PC-3 (cell line): ENCODE data around the gene CA5A. TPM values are rescaled to one million over a fixed set of nuclear protein-coding genes. Genes with fewer than 3 reads are reported as not detected.

Source experiments
- ATAC-seq: fragments of 200-7000 bp; cut with Tn5 transposase; 2 replicates; pipeline ENCODE4 v1.9.1; 2020; ENCODE audit warnings: mild to moderate bottlenecking, moderate library complexity
- BruUV-seq: library from RNA; stranded (reverse); fragments of 400-500 nt; replicated peaks from 2 replicates; lab custom pipeline; 2021; lab: Mats Ljungman, UMichigan
- CTCF ChIA-PET: fragments of 300-600 bp; sonication (Branson Sonifier 250); formaldehyde crosslinking; loops from one replicate; lab custom pipeline; 2022; ENCODE audit warnings: antibody characterized with exemption; lab: Charles Lee
- POLR2A ChIA-PET: fragments of 300-600 bp; sonication (Branson Sonifier 250); formaldehyde crosslinking; loops from one replicate; lab custom pipeline; 2022; ENCODE audit warnings: antibody characterized with exemption; ENCODE audit not compliant: unreplicated experiment; lab: Charles Lee
- DNase-seq: peaks from one replicate; pipeline ENCODE4 v3.0.0-alpha.2; 2015
- H2AFZ ChIP-seq: fragments of 300-600 bp; sonication (generic); 2 replicates; pipeline ENCODE4 v1.6.0; 2016; ENCODE audit warnings: antibody characterized with exemption, low read length
- H3F3A ChIP-seq: fragments of 300-600 bp; sonication (generic); one replicate; pipeline ENCODE4 v1.6.0; 2017; ENCODE audit warnings: antibody characterized with exemption, low read length, control low read depth, mild to moderate bottlenecking; ENCODE audit not compliant: unreplicated experiment
- H3K27ac ChIP-seq: fragments of 300-600 bp; sonication (generic); 2 replicates; pipeline ENCODE4 v1.5.1; 2016; ENCODE audit warnings: mild to moderate bottlenecking, low read length
- H3K27me3 ChIP-seq: fragments of 300-600 bp; sonication (generic); 2 replicates; pipeline ENCODE4 v1.6.1; 2016; ENCODE audit warnings: low read length, mixed read lengths
- H3K36me3 ChIP-seq: fragments of 300-600 bp; sonication (generic); 2 replicates; pipeline ENCODE4 v1.6.1; 2016; ENCODE audit warnings: low read depth, mixed run types, low read length, mixed read lengths
- H3K4me1 ChIP-seq: fragments of 300-600 bp; sonication (generic); 2 replicates; pipeline ENCODE4 v1.5.1; 2016; ENCODE audit warnings: low read length; ENCODE audit not compliant: insufficient read depth
- H3K4me2 ChIP-seq: fragments of 300-600 bp; sonication (generic); 2 replicates; pipeline ENCODE4 v1.6.0; 2016; ENCODE audit warnings: low read length
- H3K4me3 ChIP-seq: fragments of 300-600 bp; sonication (generic); 2 replicates; pipeline ENCODE4 v1.5.1; 2016; ENCODE audit warnings: mild to moderate bottlenecking, low read length, mixed read lengths
- H3K79me2 ChIP-seq: fragments of 300-600 bp; sonication (generic); 2 replicates; pipeline ENCODE4 v1.6.1; 2017; ENCODE audit warnings: low read length, mixed read lengths
- H3K9ac ChIP-seq: fragments of 300-600 bp; sonication (generic); 2 replicates; pipeline ENCODE4 v1.6.0; 2016; ENCODE audit warnings: mild to moderate bottlenecking, low read length
- H3K9me2 ChIP-seq: fragments of 300-600 bp; sonication (generic); replicated peaks from 2 replicates; pipeline ENCODE4 v1.6.1; 2016; ENCODE audit warnings: mixed run types, low read length, mixed read lengths
- H3K9me3 ChIP-seq: fragments of 300-600 bp; sonication (generic); 2 replicates; pipeline ENCODE4 v1.6.1; 2016; ENCODE audit warnings: low read length, mixed read lengths
- H4K20me1 ChIP-seq: fragments of 300-600 bp; sonication (generic); 2 replicates; pipeline ENCODE4 v1.6.1; 2016; ENCODE audit warnings: low read length, mixed read lengths
- EZH2 ChIP-seq: fragments of 300-600 bp; sonication (generic); IDR thresholded peaks from one replicate; pipeline ENCODE4 v1.6.1; 2017; ENCODE audit warnings: antibody characterized with exemption, mild to moderate bottlenecking, low read length; ENCODE audit not compliant: unreplicated experiment
- EZH2phosphoT487 ChIP-seq: fragments of 300-600 bp; sonication (generic); IDR thresholded peaks from 2 replicates; pipeline ENCODE4 v1.6.1; 2018; ENCODE audit warnings: mild to moderate bottlenecking, antibody characterized with exemption, low read length, borderline replicate concordance
- intact Hi-C: fragments of 100-400 bp; cut with micrococcal nuclease; formaldehyde crosslinking; loops from 2 replicates; pipeline ENCODE4 v1.9.0; 2023
- total RNA-seq: library from RNA; depleted of rRNA; stranded (reverse); fragments of >200 nt; gene quantifications from 2 replicates; pipeline ENCODE4 v1.2.3, GENCODE V29; 2014
- TF ChIP-seq, protein P1 (sequence below): fragments of 300-600 bp; sonication (generic); conservative IDR thresholded peaks from 2 replicates; pipeline ENCODE4 v1.5.1; 2017; ENCODE audit warnings: antibody characterized with exemption, low read depth, mild to moderate bottlenecking, low read length

The CA5A gene
- total RNA-seq, 1 experiment from 2014 or later: not detected

DNA sequence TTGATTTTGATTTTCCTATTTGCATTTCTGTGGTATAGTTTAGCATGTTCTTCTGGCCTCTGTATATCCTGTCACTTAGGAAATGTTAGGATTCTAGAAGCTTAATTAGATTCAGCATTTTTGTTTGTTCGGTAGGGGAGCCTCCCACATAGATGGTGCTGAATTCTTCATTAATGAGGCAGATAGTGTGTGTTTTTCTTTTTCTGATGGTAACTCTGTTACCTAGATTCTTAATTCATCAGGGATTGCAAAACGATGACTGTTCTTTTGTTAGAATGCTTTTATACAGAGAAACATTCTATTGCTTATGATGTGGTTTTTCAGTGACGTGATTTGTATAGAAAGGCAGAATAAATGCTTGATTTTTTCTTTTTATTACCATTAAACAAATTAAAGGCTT, 33.9 kb upstream of the CA5A start:
- POLR2A ChIA-PET: no interaction called here
- DNase-seq (no peak), ATAC-seq (no peak)
- TF ChIP-seq EZH2 (no peak), EZH2phosphoT487 (no peak)
- TF ChIP-seq, protein P1, sequence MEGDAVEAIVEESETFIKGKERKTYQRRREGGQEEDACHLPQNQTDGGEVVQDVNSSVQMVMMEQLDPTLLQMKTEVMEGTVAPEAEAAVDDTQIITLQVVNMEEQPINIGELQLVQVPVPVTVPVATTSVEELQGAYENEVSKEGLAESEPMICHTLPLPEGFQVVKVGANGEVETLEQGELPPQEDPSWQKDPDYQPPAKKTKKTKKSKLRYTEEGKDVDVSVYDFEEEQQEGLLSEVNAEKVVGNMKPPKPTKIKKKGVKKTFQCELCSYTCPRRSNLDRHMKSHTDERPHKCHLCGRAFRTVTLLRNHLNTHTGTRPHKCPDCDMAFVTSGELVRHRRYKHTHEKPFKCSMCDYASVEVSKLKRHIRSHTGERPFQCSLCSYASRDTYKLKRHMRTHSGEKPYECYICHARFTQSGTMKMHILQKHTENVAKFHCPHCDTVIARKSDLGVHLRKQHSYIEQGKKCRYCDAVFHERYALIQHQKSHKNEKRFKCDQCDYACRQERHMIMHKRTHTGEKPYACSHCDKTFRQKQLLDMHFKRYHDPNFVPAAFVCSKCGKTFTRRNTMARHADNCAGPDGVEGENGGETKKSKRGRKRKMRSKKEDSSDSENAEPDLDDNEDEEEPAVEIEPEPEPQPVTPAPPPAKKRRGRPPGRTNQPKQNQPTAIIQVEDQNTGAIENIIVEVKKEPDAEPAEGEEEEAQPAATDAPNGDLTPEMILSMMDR: no peak
- H3K27me3 ChIP-seq: no peaks in the 10 kb centered on the region
- H3K79me2 ChIP-seq: peaks cover 94% of the 10 kb centered on the region
- no TSS peak for BruUV-seq
- H3K36me3 ChIP-seq: peaks cover 13% of the 10 kb centered on the region
- no peak overlapping the region for H2AFZ ChIP-seq
- no peak overlapping the region for H3K9ac ChIP-seq
- no peaks in the 10 kb centered on the region for H4K20me1 ChIP-seq
- no peak overlapping the region for H3K4me2 ChIP-seq
- H3K27ac ChIP-seq: no peak overlapping the region
- no peak overlapping the region for H3K4me3 ChIP-seq
- H3K9me2 ChIP-seq: no peaks in the 10 kb centered on the region
- no peaks in the 10 kb centered on the region for H3K9me3 ChIP-seq
- intact Hi-C loops: no loop called here
- no peaks in the 10 kb centered on the region for H3K4me1 ChIP-seq
- H3F3A ChIP-seq: no peaks in the 10 kb centered on the region
- CTCF ChIA-PET: no interaction called here

DNA sequence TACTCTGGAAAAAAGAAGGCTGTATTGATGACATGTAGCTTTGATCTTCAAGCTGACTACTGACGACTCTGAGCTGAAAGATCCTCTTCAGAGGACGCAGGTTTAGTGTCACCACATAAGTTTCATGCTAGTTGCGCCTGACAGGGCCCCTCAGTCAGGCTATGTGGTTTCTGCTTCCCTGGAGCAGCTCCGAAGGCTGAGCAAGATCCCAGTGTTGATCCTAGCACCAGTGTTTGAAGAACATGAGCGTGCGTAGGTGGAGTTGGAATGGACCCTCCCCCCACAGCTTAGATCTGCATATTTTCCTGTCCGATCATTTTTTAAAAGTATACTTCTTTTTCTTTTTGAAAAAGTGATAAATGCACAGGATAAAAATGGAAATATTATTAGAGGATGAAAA, 32.2 kb upstream of the CA5A start:
- H3K27me3 ChIP-seq: no peaks in the 10 kb centered on the region
- intact Hi-C loops: no loop called here
- H3K9me2 ChIP-seq: no peaks in the 10 kb centered on the region
- ChIA-PET POLR2A (no interaction called here), CTCF (no interaction called here)
- DNase-seq (no peak), ATAC-seq (no peak)
- H3K79me2 ChIP-seq: peaks cover 95% of the 10 kb centered on the region
- no peak overlapping the region for H3K27ac ChIP-seq
- no peak overlapping the region for H3K4me3 ChIP-seq
- 0 out of 2 replicates have a peak, but pooled peaks cover 4% of the 10 kb centered on the region for H4K20me1 ChIP-seq
- BruUV-seq: no TSS peak
- 0 out of 2 replicates have a peak, but pooled peaks cover 3% of the 10 kb centered on the region for H3K4me1 ChIP-seq
- H3F3A ChIP-seq: no peaks in the 10 kb centered on the region
- H3K9ac ChIP-seq: no peak overlapping the region
- H3K9me3 ChIP-seq: no peaks in the 10 kb centered on the region
- TF ChIP-seq EZH2: no peak
- TF ChIP-seq EZH2phosphoT487: no peak
- TF ChIP-seq, protein P1: no peak
- no peak overlapping the region for H3K4me2 ChIP-seq
- no peak overlapping the region for H2AFZ ChIP-seq
- H3K36me3 ChIP-seq: peaks cover 13% of the 10 kb centered on the region

DNA sequence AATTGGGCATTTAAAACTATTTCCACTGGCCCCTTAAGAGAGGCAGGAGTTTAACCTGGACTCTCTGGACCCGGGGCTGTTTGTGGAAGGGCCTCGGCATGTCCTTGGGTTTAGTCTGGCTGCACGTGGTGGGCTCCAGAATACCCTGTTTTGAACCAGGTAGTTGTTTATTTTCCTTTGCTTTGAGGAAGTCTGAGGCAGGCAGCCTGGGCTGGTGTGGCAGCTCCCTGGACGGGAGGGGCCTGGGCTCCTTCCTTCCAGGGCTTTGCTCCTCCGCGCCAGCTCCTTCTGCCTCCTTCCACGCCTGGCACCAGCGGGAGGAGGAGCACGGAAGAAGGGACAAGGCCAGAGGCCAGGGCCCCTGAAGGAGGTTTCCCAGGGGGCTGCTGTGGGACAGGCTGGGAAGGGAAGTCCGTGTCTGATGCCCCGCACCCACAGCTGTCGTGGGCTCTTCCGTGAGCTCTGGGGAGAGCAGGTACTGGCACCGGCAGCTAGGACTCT, 30.4 kb upstream of the CA5A start:
- POLR2A ChIA-PET: no interaction called here
- H2AFZ ChIP-seq: no peak overlapping the region
- DNase-seq: no peak

More for the DNA sequence above, 30.4 kb upstream of the CA5A start:
- TF ChIP-seq EZH2phosphoT487 (no peak), EZH2 (no peak)
- TF ChIP-seq, protein P1: no peak
- BruUV-seq: no TSS peak
- Histone ChIP-seq H3K4me3 (no peak overlapping the region), H3K9me2 (no peaks in the 10 kb centered on the region), H3K27me3 (no peaks in the 10 kb centered on the region), H3K27ac (no peak overlapping the region), H3K36me3 (peaks cover 9% of the 10 kb centered on the region), H3K79me2 (peaks cover 95% of the 10 kb centered on the region), H4K20me1 (0 out of 2 replicates have a peak, but pooled peaks cover 4% of the 10 kb centered on the region), H3K9ac (no peak overlapping the region), H3K9me3 (no peaks in the 10 kb centered on the region), H3F3A (no peaks in the 10 kb centered on the region), H3K4me1 (peaks cover 11% of the 10 kb centered on the region; the same call in 1 of the 2 replicates), H3K4me2 (no peak overlapping the region)
- CTCF ChIA-PET: no interaction called here
- no peak for ATAC-seq
- intact Hi-C loops: no loop called here
